PC-3 (cell line): Measurements from ENCODE around the gene CELA1. TPM values are rescaled to one million over a fixed set of nuclear protein-coding genes. Genes with fewer than 3 reads are reported as not detected.

Experiments
- ATAC-seq: fragments of 200-7000 bp; cut with Tn5 transposase; 2 replicates; pipeline ENCODE4 v1.9.1; 2020; ENCODE audit warnings: mild to moderate bottlenecking, moderate library complexity
- BruUV-seq: library from RNA; stranded (reverse); fragments of 400-500 nt; replicated peaks from 2 replicates; lab custom pipeline; 2021; lab: Mats Ljungman, UMichigan
- CTCF ChIA-PET: fragments of 300-600 bp; sonication (Branson Sonifier 250); formaldehyde crosslinking; loops from one replicate; lab custom pipeline; 2022; ENCODE audit warnings: antibody characterized with exemption; lab: Charles Lee
- POLR2A ChIA-PET: fragments of 300-600 bp; sonication (Branson Sonifier 250); formaldehyde crosslinking; loops from one replicate; lab custom pipeline; 2022; ENCODE audit warnings: antibody characterized with exemption; ENCODE audit not compliant: unreplicated experiment; lab: Charles Lee
- DNase-seq: peaks from one replicate; pipeline ENCODE4 v3.0.0-alpha.2; 2015
- H2AFZ ChIP-seq: fragments of 300-600 bp; sonication (generic); 2 replicates; pipeline ENCODE4 v1.6.0; 2016; ENCODE audit warnings: antibody characterized with exemption, low read length
- H3F3A ChIP-seq: fragments of 300-600 bp; sonication (generic); one replicate; pipeline ENCODE4 v1.6.0; 2017; ENCODE audit warnings: antibody characterized with exemption, low read length, control low read depth, mild to moderate bottlenecking; ENCODE audit not compliant: unreplicated experiment
- H3K27ac ChIP-seq: fragments of 300-600 bp; sonication (generic); 2 replicates; pipeline ENCODE4 v1.5.1; 2016; ENCODE audit warnings: mild to moderate bottlenecking, low read length
- H3K27me3 ChIP-seq: fragments of 300-600 bp; sonication (generic); 2 replicates; pipeline ENCODE4 v1.6.1; 2016; ENCODE audit warnings: low read length, mixed read lengths
- H3K36me3 ChIP-seq: fragments of 300-600 bp; sonication (generic); 2 replicates; pipeline ENCODE4 v1.6.1; 2016; ENCODE audit warnings: low read depth, mixed run types, low read length, mixed read lengths
- H3K4me1 ChIP-seq: fragments of 300-600 bp; sonication (generic); 2 replicates; pipeline ENCODE4 v1.5.1; 2016; ENCODE audit warnings: low read length; ENCODE audit not compliant: insufficient read depth
- H3K4me2 ChIP-seq: fragments of 300-600 bp; sonication (generic); 2 replicates; pipeline ENCODE4 v1.6.0; 2016; ENCODE audit warnings: low read length
- H3K4me3 ChIP-seq: fragments of 300-600 bp; sonication (generic); 2 replicates; pipeline ENCODE4 v1.5.1; 2016; ENCODE audit warnings: mild to moderate bottlenecking, low read length, mixed read lengths
- H3K79me2 ChIP-seq: fragments of 300-600 bp; sonication (generic); 2 replicates; pipeline ENCODE4 v1.6.1; 2017; ENCODE audit warnings: low read length, mixed read lengths
- H3K9ac ChIP-seq: fragments of 300-600 bp; sonication (generic); 2 replicates; pipeline ENCODE4 v1.6.0; 2016; ENCODE audit warnings: mild to moderate bottlenecking, low read length
- H3K9me2 ChIP-seq: fragments of 300-600 bp; sonication (generic); replicated peaks from 2 replicates; pipeline ENCODE4 v1.6.1; 2016; ENCODE audit warnings: mixed run types, low read length, mixed read lengths
- H3K9me3 ChIP-seq: fragments of 300-600 bp; sonication (generic); 2 replicates; pipeline ENCODE4 v1.6.1; 2016; ENCODE audit warnings: low read length, mixed read lengths
- H4K20me1 ChIP-seq: fragments of 300-600 bp; sonication (generic); 2 replicates; pipeline ENCODE4 v1.6.1; 2016; ENCODE audit warnings: low read length, mixed read lengths
- EZH2 ChIP-seq: fragments of 300-600 bp; sonication (generic); IDR thresholded peaks from one replicate; pipeline ENCODE4 v1.6.1; 2017; ENCODE audit warnings: antibody characterized with exemption, mild to moderate bottlenecking, low read length; ENCODE audit not compliant: unreplicated experiment
- EZH2phosphoT487 ChIP-seq: fragments of 300-600 bp; sonication (generic); IDR thresholded peaks from 2 replicates; pipeline ENCODE4 v1.6.1; 2018; ENCODE audit warnings: mild to moderate bottlenecking, antibody characterized with exemption, low read length, borderline replicate concordance
- intact Hi-C: fragments of 100-400 bp; cut with micrococcal nuclease; formaldehyde crosslinking; loops from 2 replicates; pipeline ENCODE4 v1.9.0; 2023
- total RNA-seq: library from RNA; depleted of rRNA; stranded (reverse); fragments of >200 nt; gene quantifications from 2 replicates; pipeline ENCODE4 v1.2.3, GENCODE V29; 2014
- TF ChIP-seq, protein P1 (sequence below): fragments of 300-600 bp; sonication (generic); conservative IDR thresholded peaks from 2 replicates; pipeline ENCODE4 v1.5.1; 2017; ENCODE audit warnings: antibody characterized with exemption, low read depth, mild to moderate bottlenecking, low read length

The CELA1 gene
- total RNA-seq, 1 experiment from 2014 or later = not detected

DNA sequence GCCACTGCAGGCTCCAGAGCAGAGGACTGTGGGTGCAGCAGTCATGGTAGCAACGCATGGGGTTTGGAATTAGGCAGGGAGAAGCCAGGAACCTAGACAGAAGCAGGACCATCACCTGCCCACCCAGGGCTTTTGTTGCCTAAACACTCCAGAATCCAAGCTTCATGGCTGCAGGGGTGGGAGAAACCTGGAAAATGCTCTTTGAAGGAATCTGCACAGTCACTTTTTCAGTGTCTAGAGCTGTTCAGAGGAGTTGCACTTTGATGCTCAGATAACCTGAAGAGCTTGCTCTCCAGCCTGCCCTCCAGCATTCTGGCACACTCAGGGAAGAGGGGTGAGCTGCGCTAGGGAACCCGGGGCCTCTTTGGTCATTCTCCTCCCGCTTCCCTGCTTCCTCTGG is 1.6 kb upstream of the CELA1 start:
- Histone ChIP-seq H3K4me2 (no peak overlapping the region), H3F3A (no peaks in the 10 kb centered on the region), H3K4me1 (peaks cover 7% of the 10 kb centered on the region), H3K27ac (no peak overlapping the region), H3K9ac (no peak overlapping the region), H3K36me3 (no peaks in the 10 kb centered on the region), H3K79me2 (no peaks in the 10 kb centered on the region), H3K27me3 (no peaks in the 10 kb centered on the region), H3K9me2 (no peaks in the 10 kb centered on the region), H4K20me1 (no peaks in the 10 kb centered on the region), H3K4me3 (no peak overlapping the region), H3K9me3 (no peaks in the 10 kb centered on the region), H2AFZ (no peak overlapping the region)
- intact Hi-C loops = no loop called here
- CTCF ChIA-PET = no interaction called here
- ATAC-seq (no peak), DNase-seq (no peak)
- TF ChIP-seq EZH2 = no peak
- no peak for TF ChIP-seq EZH2phosphoT487
- TF ChIP-seq, protein P1, sequence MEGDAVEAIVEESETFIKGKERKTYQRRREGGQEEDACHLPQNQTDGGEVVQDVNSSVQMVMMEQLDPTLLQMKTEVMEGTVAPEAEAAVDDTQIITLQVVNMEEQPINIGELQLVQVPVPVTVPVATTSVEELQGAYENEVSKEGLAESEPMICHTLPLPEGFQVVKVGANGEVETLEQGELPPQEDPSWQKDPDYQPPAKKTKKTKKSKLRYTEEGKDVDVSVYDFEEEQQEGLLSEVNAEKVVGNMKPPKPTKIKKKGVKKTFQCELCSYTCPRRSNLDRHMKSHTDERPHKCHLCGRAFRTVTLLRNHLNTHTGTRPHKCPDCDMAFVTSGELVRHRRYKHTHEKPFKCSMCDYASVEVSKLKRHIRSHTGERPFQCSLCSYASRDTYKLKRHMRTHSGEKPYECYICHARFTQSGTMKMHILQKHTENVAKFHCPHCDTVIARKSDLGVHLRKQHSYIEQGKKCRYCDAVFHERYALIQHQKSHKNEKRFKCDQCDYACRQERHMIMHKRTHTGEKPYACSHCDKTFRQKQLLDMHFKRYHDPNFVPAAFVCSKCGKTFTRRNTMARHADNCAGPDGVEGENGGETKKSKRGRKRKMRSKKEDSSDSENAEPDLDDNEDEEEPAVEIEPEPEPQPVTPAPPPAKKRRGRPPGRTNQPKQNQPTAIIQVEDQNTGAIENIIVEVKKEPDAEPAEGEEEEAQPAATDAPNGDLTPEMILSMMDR = no peak
- BruUV-seq = no TSS peak
- POLR2A ChIA-PET = no interaction called here

DNA sequence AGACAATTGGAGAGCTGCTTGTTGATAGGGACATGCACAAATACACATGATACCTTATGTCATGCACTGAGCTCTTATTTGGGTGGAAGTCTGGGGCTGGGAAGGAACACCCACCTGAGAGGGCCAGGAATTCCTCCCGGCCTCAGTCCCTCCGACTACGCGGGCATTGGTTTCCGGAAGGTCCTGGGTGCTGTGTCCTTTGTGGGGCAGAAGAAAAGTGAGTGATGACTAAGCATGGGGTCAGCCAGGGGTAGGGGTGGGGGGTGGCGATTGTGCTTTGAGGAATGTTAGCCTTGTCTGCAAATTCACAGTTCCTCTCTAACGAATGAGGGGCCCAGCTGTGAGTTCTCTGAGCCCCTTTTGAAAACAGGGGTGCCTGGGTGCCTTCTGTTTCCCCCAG is 798 bp downstream of the CELA1 start:
- intact Hi-C loops = no loop called here
- ATAC-seq (no peak), DNase-seq (peak; percentile 21)
- H3K27ac ChIP-seq = no peak overlapping the region
- POLR2A ChIA-PET = no interaction called here
- no peaks in the 10 kb centered on the region for H3F3A ChIP-seq
- H3K9me2 ChIP-seq = no peaks in the 10 kb centered on the region
- CTCF ChIA-PET = no interaction called here
- H2AFZ ChIP-seq = no peak overlapping the region; the same call in 1 of the 2 replicates
- TF ChIP-seq EZH2 = no peak
- TF ChIP-seq, protein P1 = no peak
- no peak for TF ChIP-seq EZH2phosphoT487
- H3K9me3 ChIP-seq = no peaks in the 10 kb centered on the region
- no peaks in the 10 kb centered on the region for H3K27me3 ChIP-seq
- H3K36me3 ChIP-seq = no peaks in the 10 kb centered on the region
- no peaks in the 10 kb centered on the region for H4K20me1 ChIP-seq
- H3K79me2 ChIP-seq = no peaks in the 10 kb centered on the region
- no peak overlapping the region for H3K9ac ChIP-seq
- no peak overlapping the region for H3K4me3 ChIP-seq
- H3K4me2 ChIP-seq = no peak overlapping the region
- BruUV-seq = no TSS peak
- peaks cover 11% of the 10 kb centered on the region for H3K4me1 ChIP-seq

DNA sequence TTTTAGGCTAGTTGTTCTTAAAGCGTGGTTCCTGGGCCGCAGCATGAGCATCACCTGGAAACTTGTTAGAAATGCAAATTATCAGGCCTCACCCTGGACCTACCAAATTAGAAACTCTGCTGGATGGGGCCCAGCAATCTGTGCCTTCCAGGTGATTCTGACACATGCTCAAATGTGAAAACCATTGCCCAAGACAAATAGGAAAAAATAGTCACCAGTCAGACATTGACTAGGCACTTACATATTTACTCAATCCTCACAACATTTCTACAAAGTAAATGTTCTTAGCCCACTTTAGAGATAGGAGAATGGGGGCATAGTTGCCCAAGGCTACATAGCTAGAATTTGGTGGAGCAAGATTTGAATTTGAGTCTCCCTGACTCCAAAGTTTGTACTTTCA is 3.3 kb downstream of the CELA1 start:
- Histone ChIP-seq H3K4me1 (peaks cover 11% of the 10 kb centered on the region), H3K4me3 (no peak overlapping the region), H3K9me3 (no peaks in the 10 kb centered on the region), H3K4me2 (no peak overlapping the region), H3K36me3 (no peaks in the 10 kb centered on the region), H3K27me3 (no peaks in the 10 kb centered on the region), H3K79me2 (no peaks in the 10 kb centered on the region), H3F3A (no peaks in the 10 kb centered on the region), H3K27ac (no peak overlapping the region), H3K9me2 (no peaks in the 10 kb centered on the region), H3K9ac (no peak overlapping the region), H4K20me1 (no peaks in the 10 kb centered on the region), H2AFZ (no peak overlapping the region)
- POLR2A ChIA-PET = no interaction called here
- TF ChIP-seq EZH2 = no peak
- TF ChIP-seq EZH2phosphoT487 = no peak
- TF ChIP-seq, protein P1 = no peak
- intact Hi-C loops = loop anchor here (5.0 kb wide), 4 partner anchors 246 to 516 kb away; partner anchors contain the start of genes CSRNP2 and LETMD1
- no TSS peak for BruUV-seq
- no peak for ATAC-seq
- CTCF ChIA-PET = interaction anchor here (3.0 kb wide), 1 partner anchor 73 kb away, joined by 54 read pairs; the partner anchor contains the start of gene SMAGP
- DNase-seq = no peak
